Activated CD8-positive, alpha-beta memory T cell treated with anti-CD3 and anti-CD28 coated beads, Interleukin-2, amount 50 U/mL, for 4 hours (primary cell): Measurements from ENCODE around the gene GLIS1.
"Not testable (repeated sequence)": the region's sequence is repeated elsewhere in the genome, so short reads cannot be mapped to it uniquely, and the experiment has no call there.

ENCODE experiments used
- DNase-seq: peaks from one replicate; pipeline ENCODE4 v3.0.0-alpha.2; 2020

Gene GLIS1

DNA sequence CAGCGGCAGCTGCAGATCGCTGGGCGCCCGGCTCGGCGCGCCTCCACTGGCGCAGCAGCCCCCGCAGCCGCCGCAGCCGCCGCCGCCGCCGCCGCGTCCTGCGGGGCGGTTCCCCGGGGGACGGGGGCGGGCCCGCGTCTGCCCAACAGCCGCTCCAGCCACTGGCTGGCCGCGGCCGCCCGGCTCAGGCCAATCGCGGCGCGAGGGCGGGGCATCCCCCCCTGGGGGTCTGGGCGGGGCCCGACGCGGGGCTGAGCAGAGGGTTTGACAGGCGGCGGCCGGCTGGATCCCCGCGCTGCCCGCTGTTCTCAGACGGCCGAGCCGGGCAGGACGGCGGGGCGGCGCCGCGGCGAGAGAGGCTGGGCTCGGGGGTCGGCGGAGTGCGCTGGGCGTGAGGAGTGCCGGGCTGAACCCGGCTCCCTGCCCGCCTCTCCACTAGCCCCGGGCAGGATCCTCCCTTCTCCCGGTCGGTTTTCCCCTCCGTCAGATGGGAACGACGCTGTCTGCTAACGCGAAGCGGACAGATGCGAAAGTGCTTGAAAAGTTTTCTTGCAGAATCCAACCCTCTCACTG is at the start of gene GLIS1:
Gene GLIS1, minus strand, starts transcription at position 56 of the 573 bp plus-strand sequence. CDS start 1,100 bp downstream, outside the sequence.
- peak; percentile 43 for DNase-seq

DNA sequence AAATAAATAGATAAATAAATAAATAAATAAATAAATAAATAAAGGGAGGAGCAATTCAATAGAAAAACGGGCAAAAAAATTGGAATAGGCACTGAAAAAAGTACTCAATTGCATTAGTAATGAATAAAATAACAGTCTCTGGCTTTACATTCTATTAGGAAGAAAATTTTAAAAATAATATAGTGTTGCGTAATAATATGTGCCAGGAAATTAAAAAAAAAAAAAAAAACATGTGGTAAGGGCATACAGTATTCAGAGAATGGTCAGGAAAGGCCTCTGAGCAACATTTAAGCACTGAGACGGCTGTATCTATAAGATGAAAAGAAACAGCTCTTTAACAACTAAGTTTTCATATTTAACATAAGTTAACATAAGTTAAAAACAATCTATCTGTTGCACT is 48.7 kb upstream of the GLIS1 start:
- no peak for DNase-seq

DNA sequence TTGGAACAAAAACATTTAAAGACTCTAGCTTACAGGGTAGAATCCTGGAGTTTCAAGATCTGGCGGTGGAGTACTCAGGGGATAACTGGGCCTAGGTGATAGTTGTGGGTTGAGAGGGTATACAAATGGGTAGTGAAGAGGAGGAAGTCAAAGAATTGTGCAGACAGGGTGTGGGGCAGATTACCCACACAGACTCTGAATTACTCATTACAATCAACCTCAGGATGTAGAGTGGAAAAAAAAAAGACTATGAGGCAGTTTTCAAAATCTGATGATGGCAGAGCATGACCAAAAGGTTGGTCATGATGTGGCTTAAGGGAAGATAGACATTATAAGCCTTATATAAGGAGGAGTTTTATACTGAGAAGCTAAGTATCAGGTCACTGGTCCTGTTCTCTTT is 44.1 kb upstream of the GLIS1 start:
- DNase-seq = no peak

DNA sequence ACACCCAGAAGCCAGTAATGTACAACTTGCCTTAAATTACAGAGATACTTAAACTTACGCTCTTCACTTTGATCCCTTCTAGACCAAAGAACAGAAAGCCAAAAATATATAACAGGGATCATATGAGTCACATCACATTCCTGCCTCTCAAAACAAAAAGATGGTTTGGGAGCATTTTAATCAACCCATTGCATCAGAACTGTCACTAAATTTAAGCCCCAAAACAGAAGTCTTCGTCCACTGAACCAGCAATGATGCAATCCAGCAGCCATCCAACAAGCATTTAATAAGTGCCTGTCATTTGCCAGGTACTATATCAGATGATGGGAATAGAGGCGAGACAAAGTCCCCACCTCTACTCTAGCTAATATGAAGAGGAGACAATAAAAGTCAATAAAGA is 42.7 kb upstream of the GLIS1 start:
- no peak for DNase-seq

DNA sequence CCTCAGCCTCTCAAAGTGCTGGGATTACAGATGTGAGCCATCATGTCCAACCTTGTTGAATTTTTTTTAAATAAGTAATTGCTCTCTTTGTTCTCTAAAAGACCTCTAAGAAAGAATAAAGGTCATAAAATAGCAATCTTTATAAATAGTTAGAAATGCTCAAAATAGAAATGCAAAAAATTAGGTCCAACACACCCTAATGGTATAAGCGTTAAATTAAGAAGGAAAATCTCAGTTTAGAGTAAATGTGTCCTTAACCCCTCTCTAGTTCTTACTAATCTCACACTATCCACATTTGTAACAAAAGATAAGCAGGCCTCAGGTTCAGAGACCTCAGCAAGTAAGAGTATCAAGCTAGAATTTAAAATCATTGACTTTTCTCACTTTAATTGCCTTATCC is 38.3 kb upstream of the GLIS1 start:
- no peak for DNase-seq

DNA sequence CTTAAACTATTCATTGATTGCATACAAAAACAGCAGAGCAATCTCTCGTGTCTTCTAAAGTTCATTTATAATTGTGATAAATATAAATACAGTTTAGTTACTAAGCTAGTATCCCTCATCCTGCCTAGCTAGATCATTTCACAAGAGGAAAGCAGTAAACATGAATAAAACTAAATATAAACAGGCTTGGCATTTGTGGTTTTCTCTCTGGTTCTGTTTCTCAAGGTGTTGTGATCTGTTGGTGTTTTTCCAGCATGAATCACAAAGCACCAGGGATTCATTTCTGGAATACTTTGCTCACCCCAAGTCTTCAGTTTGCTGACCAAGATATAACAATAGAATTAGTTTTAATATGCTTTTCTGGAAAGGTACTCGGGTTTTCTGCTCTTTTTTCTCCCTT is 32.7 kb upstream of the GLIS1 start:
- no peak for DNase-seq

DNA sequence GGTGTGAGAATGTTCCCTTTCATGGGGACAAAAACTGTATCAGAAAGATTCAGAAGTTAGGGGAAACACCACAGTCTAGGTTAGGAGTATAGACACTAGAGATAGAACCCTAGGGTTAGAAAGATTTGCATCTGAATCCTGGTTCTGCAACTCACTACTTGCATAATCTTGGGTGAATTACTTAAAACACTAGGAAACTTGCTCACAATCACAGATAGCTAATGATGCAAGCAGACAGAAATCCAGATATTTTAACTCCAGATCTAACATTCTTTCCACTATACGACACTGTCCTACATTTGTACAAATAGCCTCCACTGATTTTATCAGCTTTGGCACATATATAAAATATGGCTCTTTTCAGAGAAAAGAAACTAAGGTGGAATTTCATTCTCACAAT is 30.8 kb upstream of the GLIS1 start:
- no peak for DNase-seq

DNA sequence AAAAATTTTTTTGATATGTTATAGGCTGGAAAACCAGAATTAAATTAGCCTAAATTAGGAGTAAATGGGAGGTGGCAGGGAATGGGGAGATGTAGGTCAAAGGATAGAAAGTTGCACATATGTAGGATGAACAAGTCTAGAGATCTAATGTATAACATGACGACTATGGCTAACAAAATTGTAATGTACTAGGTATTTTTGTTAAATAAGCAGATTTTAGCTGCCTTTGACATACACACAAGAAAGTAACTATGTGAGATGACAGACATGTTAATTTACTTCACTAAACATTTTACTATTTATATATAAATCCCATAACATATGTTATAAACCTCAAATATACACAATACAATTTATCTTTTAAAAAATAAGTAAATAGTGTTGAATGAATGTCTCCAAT is 30.2 kb upstream of the GLIS1 start:
- no peak for DNase-seq

DNA sequence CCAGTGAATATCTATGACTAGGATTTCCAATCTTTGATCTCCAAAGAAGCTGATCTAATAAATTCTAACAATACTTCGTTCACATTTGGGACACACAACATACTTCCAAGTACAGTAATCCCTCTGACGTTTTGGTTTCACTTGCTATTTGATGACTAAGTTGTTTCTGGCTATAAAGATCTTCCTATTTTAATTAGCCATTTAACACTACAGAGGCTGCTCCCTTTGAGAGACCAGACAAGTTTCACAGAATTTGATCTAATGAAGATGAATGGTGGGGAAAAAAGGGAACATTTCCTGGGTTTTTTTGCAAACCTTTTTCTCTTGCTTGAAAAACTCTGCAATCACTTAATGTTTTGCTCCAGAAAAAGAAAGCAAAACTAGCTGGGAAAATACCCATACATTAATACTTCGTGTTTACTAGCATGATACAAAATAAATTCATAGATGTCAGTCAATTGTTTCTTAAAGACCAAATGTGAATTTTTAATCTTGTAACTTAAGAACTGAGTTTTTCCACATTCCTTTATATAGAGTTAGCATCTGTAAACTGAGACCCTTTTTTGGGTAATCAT is 28.0 kb upstream of the GLIS1 start:
- no peak for DNase-seq

DNA sequence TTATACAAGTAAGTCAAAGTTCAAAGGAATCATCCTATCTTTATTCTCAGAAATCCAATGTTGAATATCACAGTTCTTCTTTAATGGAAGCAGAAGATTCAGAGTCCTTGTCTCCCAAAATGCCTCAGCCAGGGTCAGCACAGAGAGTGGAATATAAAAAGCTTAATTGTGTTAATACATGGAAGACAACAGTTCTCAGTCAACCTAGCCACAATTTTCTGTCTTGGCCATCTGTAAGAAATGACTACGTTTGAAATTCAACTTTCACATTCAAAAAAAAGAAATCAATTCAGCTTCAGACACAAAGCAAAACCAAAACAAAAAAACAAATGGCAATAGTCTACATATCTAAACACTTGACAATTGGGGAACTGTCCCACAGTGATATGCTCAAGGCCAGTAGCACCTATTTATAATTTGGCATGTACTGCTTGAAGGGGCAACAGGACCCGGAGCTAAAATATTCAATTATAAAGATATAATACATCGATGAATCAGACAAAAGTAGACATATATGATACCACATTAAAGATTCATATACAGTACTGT is 27.3 kb upstream of the GLIS1 start:
- no peak for DNase-seq

DNA sequence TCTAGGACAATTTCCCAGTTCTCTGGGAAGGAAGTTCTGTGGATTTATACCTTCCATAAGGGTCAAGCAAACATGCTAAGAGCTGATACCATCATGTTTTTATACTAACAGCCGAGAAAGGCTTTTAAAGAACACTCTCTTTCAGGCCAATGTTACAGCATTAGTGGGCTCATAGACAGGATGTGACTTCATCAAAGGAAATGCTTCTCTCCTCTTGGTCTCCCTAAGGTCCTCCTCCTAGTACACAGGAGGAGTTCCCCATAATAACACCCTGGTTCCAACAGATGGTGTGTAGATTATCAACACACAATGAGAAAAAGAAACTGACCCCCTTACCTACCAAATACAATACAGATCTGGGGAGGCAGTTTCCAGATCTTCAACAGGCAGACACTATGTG is 26.7 kb upstream of the GLIS1 start:
- no peak for DNase-seq

DNA sequence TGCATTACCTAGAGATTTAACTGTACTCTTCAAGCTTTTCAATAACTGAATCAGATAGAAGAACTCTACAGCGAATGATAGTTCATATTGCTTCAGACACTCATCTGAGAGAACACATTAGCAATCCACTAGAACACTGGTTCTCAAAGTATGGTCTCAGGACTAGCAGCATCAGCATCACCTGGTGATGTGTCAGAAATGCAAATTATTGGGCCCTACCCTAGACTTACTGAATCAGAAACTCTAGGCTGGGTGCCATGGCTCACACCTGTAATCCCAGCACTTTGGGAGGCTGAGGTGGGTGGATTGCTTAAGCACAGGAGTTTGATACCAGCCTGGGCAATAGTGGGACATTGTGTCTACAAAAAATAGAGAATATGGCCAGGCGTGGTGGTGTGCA is 24.9 kb upstream of the GLIS1 start:
- no peak for DNase-seq

DNA sequence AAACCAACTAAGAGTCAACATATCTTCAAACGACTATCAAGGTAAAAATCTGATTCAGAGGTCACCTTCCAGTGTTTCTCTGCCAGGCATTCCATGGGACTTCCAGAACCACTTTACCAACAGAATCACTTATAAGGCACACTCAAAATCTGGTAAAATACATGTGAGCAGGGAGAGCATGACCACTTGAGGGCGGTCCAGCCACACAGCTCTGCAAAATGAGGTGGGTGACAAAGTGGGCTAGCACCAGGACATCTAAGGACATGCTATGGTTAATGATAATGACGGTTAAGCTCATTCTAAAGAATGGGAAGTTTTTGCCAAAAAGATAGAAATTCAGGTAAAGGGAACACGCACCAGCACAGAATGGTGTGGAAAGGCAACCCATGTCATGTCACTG is 24.5 kb upstream of the GLIS1 start:
- DNase-seq = no peak

DNA sequence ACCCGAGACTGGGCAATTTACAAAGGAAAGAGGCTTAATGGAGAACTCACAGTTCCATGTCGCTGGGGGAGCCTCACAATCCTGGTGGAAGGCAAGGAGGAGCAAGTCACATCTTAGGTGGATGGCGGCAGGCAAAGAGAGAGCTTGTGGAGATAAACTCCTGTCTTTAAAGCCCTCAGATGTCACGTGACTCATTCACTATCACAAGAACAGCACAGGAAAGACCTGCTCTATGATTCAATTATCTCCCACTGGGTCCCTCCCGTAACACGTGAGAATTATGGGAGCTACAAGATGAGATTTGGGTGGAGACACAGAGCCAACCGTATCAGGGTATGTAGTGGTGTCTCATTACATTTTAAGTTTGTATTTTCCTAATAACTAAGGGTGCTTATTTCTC is 21.5 kb upstream of the GLIS1 start:
- not testable (repeated sequence) for DNase-seq

DNA sequence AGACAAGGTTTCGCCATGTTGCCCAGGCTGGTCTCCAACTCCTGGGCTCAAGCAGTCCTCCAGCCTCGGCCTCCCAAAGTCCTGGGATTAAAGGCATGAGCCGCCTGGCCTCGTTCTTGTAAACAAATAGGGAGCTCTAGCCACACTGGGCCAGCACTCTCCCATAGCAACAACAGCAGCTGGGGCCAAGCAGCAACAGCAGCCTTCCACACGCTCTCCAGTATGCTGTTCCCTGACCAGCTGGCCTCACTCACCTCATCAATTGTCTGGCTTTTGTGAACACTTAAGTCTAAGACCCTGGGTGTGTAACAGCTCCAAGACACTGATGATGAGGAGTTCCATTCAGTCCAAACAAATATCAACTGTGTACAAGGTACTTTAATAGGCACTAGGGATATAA is 16.9 kb upstream of the GLIS1 start:
- DNase-seq = no peak

DNA sequence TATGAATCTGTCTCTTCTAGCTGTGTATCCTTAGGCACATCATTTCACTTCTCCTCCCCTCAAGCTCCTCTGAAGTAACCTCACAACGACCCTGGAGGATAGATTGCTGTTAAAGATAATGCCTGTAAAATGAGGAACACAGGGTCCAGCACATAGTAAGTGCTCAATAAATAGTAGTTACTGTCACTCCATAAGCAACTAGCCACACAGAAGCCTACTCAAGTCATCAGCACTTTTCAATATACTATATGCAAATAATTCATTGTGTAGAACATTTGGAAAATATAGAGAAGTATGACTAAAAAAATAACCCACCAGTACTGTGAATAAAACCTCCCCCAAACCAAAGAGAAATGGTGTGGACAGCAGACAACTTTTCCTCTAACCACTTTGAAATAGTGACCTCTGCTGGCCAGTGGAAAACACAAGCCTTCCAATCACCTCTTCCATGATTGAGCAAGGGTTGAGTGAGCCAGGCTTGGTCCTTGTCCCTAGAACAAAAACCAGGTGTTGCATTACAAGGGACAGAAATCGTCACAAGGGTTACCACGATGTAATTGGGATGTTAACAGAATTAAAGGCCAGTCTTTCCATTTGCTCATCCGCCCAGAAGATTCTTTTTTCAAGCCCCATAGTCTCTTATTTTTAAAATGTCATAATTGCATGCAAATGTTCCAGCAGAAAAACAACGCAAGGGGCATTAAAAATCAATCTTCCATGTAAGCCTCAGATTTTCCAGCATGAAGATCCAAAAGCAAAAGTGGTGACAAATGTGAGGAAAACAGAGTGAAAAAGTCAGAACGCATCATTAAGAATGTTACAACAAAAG is 15.7 kb upstream of the GLIS1 start:
- no peak for DNase-seq

DNA sequence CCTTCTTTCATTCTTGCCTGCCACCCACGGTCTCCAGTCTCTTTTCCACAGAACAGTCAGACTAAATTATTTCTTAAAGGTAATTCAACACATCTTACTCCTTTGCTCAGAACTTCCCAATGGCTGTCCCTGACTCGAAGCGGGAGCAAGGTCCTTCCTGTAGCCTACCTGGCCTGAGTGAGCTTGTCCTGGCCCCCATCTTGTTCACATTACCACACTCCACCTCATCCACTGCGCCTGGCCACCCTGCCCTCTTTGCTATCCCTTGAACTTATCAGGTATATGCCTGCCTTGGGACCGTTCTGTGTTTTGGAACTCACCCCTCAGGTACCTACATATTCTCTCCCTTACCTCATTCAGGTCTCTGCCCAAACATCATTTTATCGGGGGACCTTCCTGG is 13.3 kb upstream of the GLIS1 start:
- no peak for DNase-seq

DNA sequence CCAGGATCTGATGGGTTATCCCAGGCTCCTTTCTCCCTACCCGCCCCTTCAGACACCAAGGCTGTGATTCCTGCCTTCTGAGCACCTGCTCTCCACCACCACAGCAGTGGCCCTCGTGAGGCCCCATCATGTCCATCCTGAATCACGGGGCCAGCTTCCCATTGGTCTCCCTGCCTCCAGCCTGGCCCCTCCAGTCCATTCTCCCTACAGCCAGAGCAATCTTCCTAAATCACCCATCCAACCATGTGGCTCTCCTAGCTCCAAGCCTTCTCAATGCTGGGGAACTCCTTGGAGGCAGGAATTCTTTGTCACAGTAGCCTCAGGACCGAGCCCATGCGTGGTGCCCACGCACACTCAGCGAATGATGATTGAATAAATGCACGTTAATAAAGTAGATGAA is 8.9 kb upstream of the GLIS1 start:
- DNase-seq = no peak

DNA sequence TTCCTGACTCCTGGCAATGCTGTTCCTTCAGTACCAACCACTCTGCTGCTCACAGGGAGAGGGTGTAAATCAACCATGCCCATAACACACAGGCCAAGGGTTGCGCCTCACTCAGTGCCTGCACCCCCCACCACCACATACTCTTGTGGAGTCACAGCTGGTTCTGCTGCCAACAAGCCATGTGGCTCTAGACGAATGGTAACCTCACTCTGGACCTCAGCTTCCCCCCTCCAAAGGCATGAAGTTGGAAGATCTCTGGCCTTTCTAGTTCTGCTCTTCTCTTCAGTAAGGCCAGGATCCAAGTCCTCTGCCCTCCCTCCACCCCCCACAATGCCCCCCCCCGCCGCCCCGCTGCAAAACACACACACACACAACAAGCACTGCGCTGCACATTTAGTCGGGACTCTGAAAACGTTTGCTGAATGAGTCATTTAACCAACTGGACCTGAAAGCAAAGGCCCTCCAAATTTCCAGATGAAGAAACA is 1.7 kb upstream of the GLIS1 start:
- DNase-seq = no peak

DNA sequence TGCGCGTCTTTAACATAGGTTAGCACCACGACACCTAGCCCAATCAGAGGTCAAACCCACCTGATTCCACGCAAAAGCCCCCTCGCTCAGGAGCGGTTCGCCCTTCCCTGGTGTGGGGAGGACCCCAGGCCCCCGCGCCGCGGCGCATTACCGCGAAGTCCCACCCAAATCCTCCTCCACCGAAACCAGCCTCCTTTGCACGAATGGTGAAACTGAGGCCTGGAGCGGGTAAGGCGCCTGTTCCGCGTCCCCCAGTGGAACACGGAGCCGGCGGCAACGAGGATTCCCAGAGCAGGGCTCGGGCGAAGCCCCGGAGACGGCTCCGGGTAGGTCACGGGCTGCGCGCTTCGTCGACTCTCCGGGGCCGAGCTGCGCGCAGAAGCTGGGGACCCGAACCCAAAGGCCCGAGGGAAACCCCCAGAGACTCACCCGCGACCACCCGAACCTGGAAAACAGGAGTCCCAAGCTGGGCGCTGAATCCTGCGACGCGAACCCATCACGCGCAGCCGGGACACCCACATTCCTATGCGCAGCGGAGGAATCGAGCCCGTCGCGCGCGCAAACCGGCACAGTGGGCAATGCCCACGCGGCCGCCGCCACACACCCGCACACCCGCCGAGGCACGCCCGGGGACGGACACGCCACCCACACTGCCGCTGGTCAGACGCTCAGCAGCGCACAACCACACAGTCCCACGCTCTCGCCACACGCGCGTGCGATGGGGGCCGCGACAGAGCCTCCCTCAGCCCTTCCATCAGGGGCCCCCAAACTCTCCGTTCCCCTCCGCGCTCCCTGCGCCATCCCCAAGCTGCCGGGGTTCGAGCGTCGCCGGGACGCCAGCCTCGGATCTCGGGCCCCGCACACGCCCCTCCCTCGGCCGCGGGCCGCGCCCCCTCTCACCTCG is 507 bp downstream of the GLIS1 start:
- no peak for DNase-seq

DNA sequence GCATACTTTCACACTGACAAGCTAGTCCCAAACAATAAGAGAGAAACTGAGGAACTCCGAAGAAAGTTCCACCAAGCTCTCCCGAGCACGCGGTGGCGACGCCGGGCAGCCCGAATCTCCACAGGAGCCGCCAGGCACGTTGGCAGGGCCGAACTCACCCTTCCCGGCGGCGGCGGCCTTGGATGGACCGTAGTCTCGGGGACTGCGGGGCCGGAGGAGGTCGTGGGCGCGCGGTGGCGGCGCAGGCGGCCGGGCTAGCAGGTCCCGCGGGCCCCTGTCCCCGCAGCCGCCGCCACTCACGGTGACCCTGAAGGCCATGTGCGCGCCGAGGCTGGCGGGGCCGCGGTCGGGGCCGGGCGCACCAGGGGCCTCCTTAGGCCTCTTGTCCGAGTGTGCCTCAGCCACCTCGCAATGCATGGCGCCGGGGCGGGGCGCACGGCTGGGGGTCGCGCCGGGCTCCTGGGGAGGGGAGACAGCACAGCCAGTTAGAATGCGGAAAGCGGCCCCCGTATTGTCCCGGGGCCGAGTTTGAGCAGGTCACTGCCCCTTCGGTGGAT is 1.2 kb downstream of the GLIS1 start:
- no peak for DNase-seq

DNA sequence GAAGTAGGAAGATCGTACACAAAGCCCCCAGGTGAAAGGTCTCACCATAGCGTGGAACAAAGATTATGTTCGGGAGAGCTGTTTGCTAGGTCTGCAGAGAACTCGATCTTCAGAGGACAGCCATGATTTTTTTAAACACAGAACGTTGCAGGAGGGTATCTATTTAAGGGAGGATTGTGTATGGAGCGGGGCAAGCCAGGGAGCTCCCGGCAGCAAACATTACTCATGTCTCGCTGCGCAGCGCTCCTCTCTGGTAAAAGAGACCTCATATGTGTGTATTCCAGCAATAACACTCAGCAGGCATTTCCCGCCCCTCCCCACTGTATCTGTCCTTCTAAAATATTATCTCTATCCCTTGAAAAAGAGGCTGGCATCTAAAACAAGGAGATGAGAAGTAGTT is 2.7 kb downstream of the GLIS1 start:
- no peak for DNase-seq

DNA sequence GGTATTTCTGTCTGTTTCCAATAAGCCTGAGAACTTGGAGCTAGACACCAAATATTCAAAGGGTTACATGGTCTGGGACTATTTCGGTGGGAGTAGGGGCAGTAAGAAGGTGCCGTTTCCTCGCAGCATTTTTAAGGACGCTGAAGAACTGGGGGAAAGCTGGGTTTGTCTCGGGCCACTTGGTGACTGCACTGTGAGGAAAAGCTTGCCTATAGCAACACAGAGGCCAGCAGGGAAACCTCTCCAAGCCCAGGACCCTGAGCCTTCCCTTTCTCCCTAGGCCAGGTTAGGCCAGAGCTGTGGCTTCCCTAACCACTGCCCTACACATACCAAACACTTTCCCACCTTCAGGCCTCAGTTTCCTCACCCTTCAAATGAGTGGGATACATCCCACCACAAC is 3.3 kb downstream of the GLIS1 start:
- DNase-seq = no peak
